WI38 (cell line): ENCODE data around the gene GPR142.

Experiments
- H3K4me3 ChIP-seq: 2 replicates; pipeline ENCODE4 v1.5.1; 2011; ENCODE audit warnings: low read depth, mild to moderate bottlenecking, control low read depth, low read length
- CTCF ChIP-seq: IDR thresholded peaks from 2 replicates; pipeline ENCODE4 v1.5.1; 2012; ENCODE audit warnings: low read depth, mild to moderate bottlenecking, control low read depth, low read length

The GPR142 gene

GRCh38 chr17:74354123-74354522, 13.2 kb upstream of the GPR142 start:
- no peak for TF ChIP-seq CTCF
- H3K4me3 ChIP-seq: no peak overlapping the region

- TF ChIP-seq CTCF: no peak
- H3K4me3 ChIP-seq: no peak overlapping the region
Measured at GRCh38 chr17:74354561-74354960, 12.7 kb upstream of the GPR142 start.

GRCh38 chr17:74355065-74355464, 12.2 kb upstream of the GPR142 start:
- TF ChIP-seq CTCF: no peak

GRCh38 chr17:74356646-74357465, 10.4 kb upstream of the GPR142 start:
- TF ChIP-seq CTCF: no peak
- H3K4me3 ChIP-seq: no peak overlapping the region

More at GRCh38 chr17:74355065-74355464, 12.2 kb upstream of the GPR142 start:
- H3K4me3 ChIP-seq: no peak overlapping the region

GRCh38 chr17:74357466-74357809, 9.9 kb upstream of the GPR142 start:
- H3K4me3 ChIP-seq: no peak overlapping the region
- no peak for TF ChIP-seq CTCF

GRCh38 chr17:74358697-74359096, 8.6 kb upstream of the GPR142 start:
- no peak for TF ChIP-seq CTCF
- H3K4me3 ChIP-seq: no peak overlapping the region

- H3K4me3 ChIP-seq: no peak overlapping the region
- TF ChIP-seq CTCF: no peak
Measured at GRCh38 chr17:74359916-74360315, 7.4 kb upstream of the GPR142 start.
